Uterus (tissue), 2 donors: Measurements from ENCODE around the gene TSHZ2.

Experiments used
- POLR2A ChIP-seq, 2 donors: fragments of 450-650 bp; IDR thresholded peaks; one replicate each; pipeline ENCODE4 v1.6.1; 2016; ENCODE audit warnings: antibody characterized with exemption in 2 of 2, mild to moderate bottlenecking in 1 of 2, moderate library complexity in 1 of 2
- TF ChIP-seq, protein P1 (sequence below), 4 experiments: fragments of 200-600 bp in 2 of 4; fragments of 450-650 bp in 2 of 4; sonication (generic) in 2 of 4; IDR thresholded peaks; one replicate each; pipeline ENCODE4 v1.5.1; 2016 to 2019; ENCODE audit warnings: antibody characterized with exemption in 4 of 4, mild to moderate bottlenecking in 2 of 4, moderate library complexity in 1 of 4

DNA sequence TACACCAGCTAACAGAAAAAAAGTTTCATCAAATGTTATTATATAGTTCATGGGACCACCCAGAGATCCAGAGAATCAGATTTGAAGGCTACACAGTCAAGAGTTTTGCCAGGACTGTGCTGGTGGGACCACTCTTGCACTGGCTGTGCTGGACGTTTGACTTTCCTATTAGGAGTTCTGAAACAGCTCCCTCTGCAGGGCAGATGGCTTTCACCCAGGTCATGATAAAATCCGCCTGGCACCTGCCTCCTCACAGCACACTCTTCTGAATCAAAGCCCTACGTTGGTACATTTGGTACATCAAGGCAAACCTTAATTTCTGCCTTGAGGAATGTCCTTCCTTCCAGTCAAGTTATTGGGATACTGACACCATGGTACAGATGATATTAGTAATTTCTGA is 319.4 kb downstream of the TSHZ2 start:
- TF ChIP-seq, protein P1, sequence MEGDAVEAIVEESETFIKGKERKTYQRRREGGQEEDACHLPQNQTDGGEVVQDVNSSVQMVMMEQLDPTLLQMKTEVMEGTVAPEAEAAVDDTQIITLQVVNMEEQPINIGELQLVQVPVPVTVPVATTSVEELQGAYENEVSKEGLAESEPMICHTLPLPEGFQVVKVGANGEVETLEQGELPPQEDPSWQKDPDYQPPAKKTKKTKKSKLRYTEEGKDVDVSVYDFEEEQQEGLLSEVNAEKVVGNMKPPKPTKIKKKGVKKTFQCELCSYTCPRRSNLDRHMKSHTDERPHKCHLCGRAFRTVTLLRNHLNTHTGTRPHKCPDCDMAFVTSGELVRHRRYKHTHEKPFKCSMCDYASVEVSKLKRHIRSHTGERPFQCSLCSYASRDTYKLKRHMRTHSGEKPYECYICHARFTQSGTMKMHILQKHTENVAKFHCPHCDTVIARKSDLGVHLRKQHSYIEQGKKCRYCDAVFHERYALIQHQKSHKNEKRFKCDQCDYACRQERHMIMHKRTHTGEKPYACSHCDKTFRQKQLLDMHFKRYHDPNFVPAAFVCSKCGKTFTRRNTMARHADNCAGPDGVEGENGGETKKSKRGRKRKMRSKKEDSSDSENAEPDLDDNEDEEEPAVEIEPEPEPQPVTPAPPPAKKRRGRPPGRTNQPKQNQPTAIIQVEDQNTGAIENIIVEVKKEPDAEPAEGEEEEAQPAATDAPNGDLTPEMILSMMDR (IDR thresholded peaks at IDR 0.05), result no peak
- no peak for TF ChIP-seq POLR2A (IDR thresholded peaks at IDR 0.05)
